H9 (cell line): ENCODE results near the gene MAPK12. TPM values are rescaled to one million over a fixed set of nuclear protein-coding genes. Genes with fewer than 3 reads are reported as not detected.

Experiments
- DNase-seq: peaks from one replicate; pipeline ENCODE4 v3.0.0-alpha.2; 2017
- H2AFZ ChIP-seq: one replicate; pipeline ENCODE4 v1.6.1; 2013; ENCODE audit warnings: mild to moderate bottlenecking, low read length, control low read depth, moderate library complexity
- H2AK5ac ChIP-seq: 2 replicates; pipeline ENCODE4 v1.6.1; 2013; ENCODE audit warnings: low read length, control low read depth, mixed read lengths; ENCODE audit not compliant: insufficient read length
- H2BK120ac ChIP-seq: one replicate; pipeline ENCODE4 v1.6.1; 2013; ENCODE audit warnings: low read depth, mild to moderate bottlenecking, low read length, control low read depth, inconsistent platforms; ENCODE audit not compliant: poor library complexity, severe bottlenecking
- H2BK12ac ChIP-seq: 2 replicates; pipeline ENCODE4 v1.6.1; 2013; ENCODE audit warnings: low read length, control low read depth, mixed read lengths, low read depth; ENCODE audit not compliant: insufficient read length
- H2BK15ac ChIP-seq: 2 replicates; pipeline ENCODE4 v1.6.1; 2013; ENCODE audit warnings: low read depth, low read length, control low read depth
- H2BK20ac ChIP-seq: one replicate; pipeline ENCODE4 v1.6.1; 2013; ENCODE audit warnings: low read depth, mild to moderate bottlenecking, low read length, control low read depth, inconsistent platforms; ENCODE audit not compliant: poor library complexity, severe bottlenecking
- H2BK5ac ChIP-seq: 2 replicates; pipeline ENCODE4 v1.6.1; 2013; ENCODE audit warnings: low read length, control low read depth, mixed read lengths; ENCODE audit not compliant: insufficient read length
- H3K14ac ChIP-seq: 2 replicates; pipeline ENCODE4 v1.6.1; 2013; ENCODE audit warnings: low read length, control low read depth; ENCODE audit not compliant: insufficient read depth
- H3K18ac ChIP-seq: 2 replicates; pipeline ENCODE4 v1.6.1; 2013; ENCODE audit warnings: low read depth, mild to moderate bottlenecking, mixed read lengths, low read length, control low read depth; ENCODE audit not compliant: insufficient read length
- H3K23ac ChIP-seq: 2 replicates; pipeline ENCODE4 v1.6.1; 2013; ENCODE audit warnings: low read length, control low read depth, mixed read lengths, low read depth; ENCODE audit not compliant: insufficient read length
- H3K23me2 ChIP-seq: 2 replicates; pipeline ENCODE4 v1.6.1; 2013; ENCODE audit warnings: low read depth, mild to moderate bottlenecking, mixed read lengths, low read length, control low read depth; ENCODE audit not compliant: insufficient read length, poor library complexity, severe bottlenecking
- H3K27ac ChIP-seq: 2 replicates; pipeline ENCODE4 v1.5.1; 2013; ENCODE audit warnings: low read length, control low read depth, mixed read lengths, low read depth; ENCODE audit not compliant: insufficient read length
- H3K27me3 ChIP-seq: 2 replicates; pipeline ENCODE4 v1.6.1; 2013; ENCODE audit warnings: low read length, control low read depth, inconsistent platforms; ENCODE audit not compliant: insufficient read depth
- H3K4ac ChIP-seq: 2 replicates; pipeline ENCODE4 v1.6.1; 2013; ENCODE audit warnings: low read depth, mild to moderate bottlenecking, control low read depth, inconsistent platforms, low read length, moderate library complexity
- H3K4me1 ChIP-seq: 2 replicates; pipeline ENCODE4 v1.6.1; 2013; ENCODE audit warnings: low read length, control low read depth, inconsistent platforms; ENCODE audit not compliant: insufficient read depth
- H3K4me2 ChIP-seq: 2 replicates; pipeline ENCODE4 v1.6.1; 2013; ENCODE audit warnings: low read length, control low read depth, mixed read lengths; ENCODE audit not compliant: insufficient read length, insufficient read depth
- H3K56ac ChIP-seq: 2 replicates; pipeline ENCODE4 v1.6.1; 2013; ENCODE audit warnings: low read depth, mild to moderate bottlenecking, mixed read lengths, low read length, control low read depth; ENCODE audit not compliant: insufficient read length
- H3K79me1 ChIP-seq: 2 replicates; pipeline ENCODE4 v1.6.1; 2013; ENCODE audit warnings: low read depth, mild to moderate bottlenecking, moderate library complexity, low read length, control low read depth, inconsistent platforms; ENCODE audit not compliant: insufficient read depth, poor library complexity, severe bottlenecking
- H3K79me2 ChIP-seq: 2 replicates; pipeline ENCODE4 v1.6.1; 2013; ENCODE audit warnings: low read length, control low read depth, inconsistent platforms; ENCODE audit not compliant: insufficient read depth
- H3K9ac ChIP-seq: 2 replicates; pipeline ENCODE4 v1.6.1; 2013; ENCODE audit warnings: low read length, control low read depth, mixed read lengths; ENCODE audit not compliant: insufficient read length; ENCODE audit errors: extremely low read depth
- H3K9me3 ChIP-seq: one replicate; pipeline ENCODE4 v1.6.1; 2013; ENCODE audit warnings: low read depth, low read length, inconsistent platforms; ENCODE audit not compliant: control insufficient read depth
- H3T11ph ChIP-seq: one replicate; pipeline ENCODE4 v1.6.1; 2013; ENCODE audit warnings: mild to moderate bottlenecking, low read length, control low read depth, inconsistent platforms
- H4K20me1 ChIP-seq: one replicate; pipeline ENCODE4 v1.6.1; 2013; ENCODE audit not compliant: control insufficient read depth, insufficient read length, insufficient read depth
- H4K5ac ChIP-seq: 2 replicates; pipeline ENCODE4 v1.6.1; 2013; ENCODE audit warnings: low read depth, mild to moderate bottlenecking, mixed read lengths, low read length, control low read depth; ENCODE audit not compliant: insufficient read length
- H4K8ac ChIP-seq: replicated peaks from 2 replicates; pipeline ENCODE4 v1.6.1; 2013; ENCODE audit warnings: low read length, control low read depth, mixed read lengths, low read depth; ENCODE audit not compliant: insufficient read length
- H4K91ac ChIP-seq: 2 replicates; pipeline ENCODE4 v1.6.1; 2013; ENCODE audit warnings: low read depth, mild to moderate bottlenecking, moderate library complexity, mixed read lengths, low read length, control low read depth; ENCODE audit not compliant: insufficient read length
- H3K27ac Mint-ChIP-seq, 3 experiments: 2 replicates in 2 of 3; 3 replicates in 1 of 3; pipeline ENCODE4 v1.8.0; 2020 to 2021; ENCODE audit warnings: mixed read lengths in 3 of 3, mild to moderate bottlenecking in 1 of 3, moderate library complexity in 1 of 3
- H3K27me3 Mint-ChIP-seq: 2 replicates; pipeline ENCODE4 v1.8.0; 2021; ENCODE audit warnings: low read depth, mild to moderate bottlenecking, moderate library complexity, mixed read lengths
- H3K36me3 Mint-ChIP-seq, 3 experiments: 2 replicates in 2 of 3; 3 replicates in 1 of 3; pipeline ENCODE4 v1.8.0; 2020 to 2021; ENCODE audit warnings: low read depth in 3 of 3, mixed read lengths in 3 of 3; ENCODE audit not compliant: insufficient read depth in 1 of 3
- H3K4me1 Mint-ChIP-seq, 2 experiments: 2 replicates each; pipeline ENCODE4 v1.8.0; 2020; ENCODE audit warnings: mixed read lengths in 2 of 2
- H3K4me3 Mint-ChIP-seq, 2 experiments: 2 replicates in 1 of 2; 3 replicates in 1 of 2; pipeline ENCODE4 v1.8.0; 2020 to 2021; ENCODE audit warnings: mild to moderate bottlenecking in 2 of 2, mixed read lengths in 2 of 2, moderate library complexity in 1 of 2
- H3K9me3 Mint-ChIP-seq, 2 experiments: 2 replicates in 1 of 2; 3 replicates in 1 of 2; pipeline ENCODE4 v1.8.0; 2020; ENCODE audit warnings: mild to moderate bottlenecking in 2 of 2, mixed read lengths in 2 of 2, moderate library complexity in 1 of 2
- WGBS: extraction: QIAGEN DNeasy Blood & Tissue Kit; methylation state at CpG from one replicate; pipeline ENCODE4 v1.1.7; 2013; ENCODE audit warnings: missing lambda C conversion rate, low lambda C conversion rate, mixed read lengths; ENCODE audit not compliant: insufficient read length; ENCODE audit errors: extremely low coverage; 5-methylcytosine and 5-hydroxymethylcytosine counted together
- total RNA-seq: library from RNA; stranded (reverse); gene quantifications from 2 replicates; pipeline ENCODE4 v1.2.1, GENCODE V29; 2021
- TF ChIP-seq, protein P1 (sequence below): fragments of 200-600 bp; sonication (generic); conservative IDR thresholded peaks from 3 replicates; pipeline ENCODE4 v1.8.0; 2021; ENCODE audit warnings: antibody characterized with exemption, mild to moderate bottlenecking

Gene MAPK12
- total RNA-seq, 1 experiment from 2014 or later, result 31.3 TPM

DNA sequence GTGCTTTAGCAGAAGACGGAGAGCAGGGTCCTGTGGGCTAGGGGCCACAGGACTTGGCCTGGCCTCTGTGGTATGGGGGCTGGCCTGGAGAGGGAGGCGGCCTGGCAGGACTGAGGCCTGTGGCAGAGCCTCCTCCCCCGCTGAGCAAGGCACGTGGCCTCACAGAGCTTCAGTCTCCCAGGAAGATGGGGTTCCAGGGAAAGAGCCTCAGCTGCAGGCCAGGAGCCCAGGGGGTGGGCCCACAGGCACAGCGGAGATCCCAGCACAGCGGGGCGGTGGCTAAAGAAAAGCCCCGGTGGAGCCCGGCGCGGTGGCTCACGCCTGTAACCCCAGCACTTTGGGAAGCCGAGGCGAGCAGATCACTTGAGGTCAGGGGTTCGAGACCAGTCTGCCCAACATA is 2.2 kb downstream of the MAPK12 start:
- no peak overlapping the region for H3K14ac ChIP-seq
- H3K27me3 ChIP-seq, result no peaks in the 10 kb centered on the region
- no peak overlapping the region for H2AFZ ChIP-seq
- peak overlapping the region in 1 of 2 experiments; percentile 42; a peak in 1 of 5 replicates for H3K4me3 Mint-ChIP-seq
- H3K4me1 ChIP-seq, result no peaks in the 10 kb centered on the region
- no peak overlapping the region for H3K27ac ChIP-seq
- H3K4me2 ChIP-seq, result no peak overlapping the region
- H4K8ac ChIP-seq, result no peak overlapping the region
- H3K27me3 Mint-ChIP-seq, result peaks cover 35% of the 10 kb centered on the region
- no peak overlapping the region for H2BK5ac ChIP-seq
- no peaks in the 10 kb centered on the region for H3K79me2 ChIP-seq
- H3K18ac ChIP-seq, result no peak overlapping the region
- H4K5ac ChIP-seq, result no peak overlapping the region
- no peak overlapping the region for H3K9ac ChIP-seq
- no peak overlapping the region for H3K4ac ChIP-seq
- no peak overlapping the region for H2BK15ac ChIP-seq
- H3K9me3 Mint-ChIP-seq, result no peaks in the 10 kb centered on the region; a peak in 1 of 5 replicates
- no CpG with 5 or more reads among the region's 15 CpGs for WGBS
- no peak overlapping the region for H2AK5ac ChIP-seq
- peaks cover 8 to 12% of the 10 kb centered on the region in 2 experiments for H3K4me1 Mint-ChIP-seq
- H3K23ac ChIP-seq, result no peak overlapping the region
- H3K36me3 Mint-ChIP-seq, result peaks cover 0 to 3% (median 0%) of the 10 kb centered on the region in 3 experiments; a peak in 2 of 7 replicates
- H2BK120ac ChIP-seq, result no peak overlapping the region
- peaks cover 8% of the 10 kb centered on the region for H3K23me2 ChIP-seq
- H3K27ac Mint-ChIP-seq, result no peak overlapping the region
- no peak overlapping the region for H2BK12ac ChIP-seq
- no peaks in the 10 kb centered on the region for H3K79me1 ChIP-seq
- no peaks in the 10 kb centered on the region for H3K9me3 ChIP-seq
- H3T11ph ChIP-seq, result no peak overlapping the region
- H4K20me1 ChIP-seq, result no peaks in the 10 kb centered on the region
- no peak overlapping the region for H4K91ac ChIP-seq
- DNase-seq, result no peak
- H2BK20ac ChIP-seq, result no peak overlapping the region
- TF ChIP-seq, protein P1, sequence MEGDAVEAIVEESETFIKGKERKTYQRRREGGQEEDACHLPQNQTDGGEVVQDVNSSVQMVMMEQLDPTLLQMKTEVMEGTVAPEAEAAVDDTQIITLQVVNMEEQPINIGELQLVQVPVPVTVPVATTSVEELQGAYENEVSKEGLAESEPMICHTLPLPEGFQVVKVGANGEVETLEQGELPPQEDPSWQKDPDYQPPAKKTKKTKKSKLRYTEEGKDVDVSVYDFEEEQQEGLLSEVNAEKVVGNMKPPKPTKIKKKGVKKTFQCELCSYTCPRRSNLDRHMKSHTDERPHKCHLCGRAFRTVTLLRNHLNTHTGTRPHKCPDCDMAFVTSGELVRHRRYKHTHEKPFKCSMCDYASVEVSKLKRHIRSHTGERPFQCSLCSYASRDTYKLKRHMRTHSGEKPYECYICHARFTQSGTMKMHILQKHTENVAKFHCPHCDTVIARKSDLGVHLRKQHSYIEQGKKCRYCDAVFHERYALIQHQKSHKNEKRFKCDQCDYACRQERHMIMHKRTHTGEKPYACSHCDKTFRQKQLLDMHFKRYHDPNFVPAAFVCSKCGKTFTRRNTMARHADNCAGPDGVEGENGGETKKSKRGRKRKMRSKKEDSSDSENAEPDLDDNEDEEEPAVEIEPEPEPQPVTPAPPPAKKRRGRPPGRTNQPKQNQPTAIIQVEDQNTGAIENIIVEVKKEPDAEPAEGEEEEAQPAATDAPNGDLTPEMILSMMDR, result no peak
- no peak overlapping the region for H3K56ac ChIP-seq
